ENCODE measurements around the gene ZCWPW2. TPM values are rescaled to one million over a fixed set of nuclear protein-coding genes. Genes with fewer than 3 reads are reported as not detected.

ZCWPW2 gene
- total and polyA plus RNA-seq, 4 donors = 0.15 to 0.23 (median 0.16) TPM

DNA sequence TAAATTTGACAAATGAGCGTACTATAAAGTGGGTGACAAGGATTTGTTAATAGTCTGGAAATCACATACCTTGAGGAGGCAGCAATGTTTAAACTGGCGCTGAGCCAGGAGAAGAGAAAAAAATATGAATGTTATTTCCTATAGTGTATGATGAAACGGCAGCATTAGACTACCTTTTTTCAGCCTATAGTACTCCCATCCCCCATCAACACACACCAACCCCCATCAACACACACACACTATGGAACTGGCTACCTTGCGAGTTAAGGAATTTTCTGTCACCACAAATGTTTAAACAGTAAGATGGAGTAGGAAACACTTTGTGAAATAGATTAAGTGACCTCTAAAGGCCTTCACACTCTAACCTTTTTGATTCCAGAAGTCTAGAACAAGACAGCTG, 46.8 kb upstream of the ZCWPW2 start:
- DNase-seq (ENCODE audit: low spot score) = no peak
- TF ChIP-seq, protein P1, sequence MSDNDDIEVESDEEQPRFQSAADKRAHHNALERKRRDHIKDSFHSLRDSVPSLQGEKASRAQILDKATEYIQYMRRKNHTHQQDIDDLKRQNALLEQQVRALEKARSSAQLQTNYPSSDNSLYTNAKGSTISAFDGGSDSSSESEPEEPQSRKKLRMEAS (IDR thresholded peaks at IDR 0.05) = no peak
- TF ChIP-seq SP1 (IDR thresholded peaks at IDR 0.05) (no peak), FOXA2 (IDR thresholded peaks at IDR 0.05) (no peak), HNF4G (IDR thresholded peaks at IDR 0.05) (no peak), RXRA (IDR thresholded peaks at IDR 0.05) (no peak), ATF3 (IDR thresholded peaks at IDR 0.05) (no peak), TAF1 (conservative IDR thresholded peaks at IDR 0.05) (no peak), JUND (IDR thresholded peaks at IDR 0.05) (no peak), NR2F2 (IDR thresholded peaks at IDR 0.05) (no peak), EGR1 (IDR thresholded peaks at IDR 0.05; ENCODE audit: low read depth in 2 of 2) (no peak), RAD21 (IDR thresholded peaks at IDR 0.05) (no peak), GABPA (IDR thresholded peaks at IDR 0.05 in 1 of 2, conservative IDR thresholded peaks at IDR 0.05 in 1 of 2) (no peak), FOXA1 (IDR thresholded peaks at IDR 0.05) (no peak), CTCF (IDR thresholded peaks at IDR 0.05; ENCODE audit: low read depth, low read length, missing input control) (no peak), YY1 (IDR thresholded peaks at IDR 0.05) (no peak), HNF4A (conservative IDR thresholded peaks at IDR 0.05) (no peak), REST (IDR thresholded peaks at IDR 0.05) (no peak)
- TF ChIP-seq, protein P2, sequence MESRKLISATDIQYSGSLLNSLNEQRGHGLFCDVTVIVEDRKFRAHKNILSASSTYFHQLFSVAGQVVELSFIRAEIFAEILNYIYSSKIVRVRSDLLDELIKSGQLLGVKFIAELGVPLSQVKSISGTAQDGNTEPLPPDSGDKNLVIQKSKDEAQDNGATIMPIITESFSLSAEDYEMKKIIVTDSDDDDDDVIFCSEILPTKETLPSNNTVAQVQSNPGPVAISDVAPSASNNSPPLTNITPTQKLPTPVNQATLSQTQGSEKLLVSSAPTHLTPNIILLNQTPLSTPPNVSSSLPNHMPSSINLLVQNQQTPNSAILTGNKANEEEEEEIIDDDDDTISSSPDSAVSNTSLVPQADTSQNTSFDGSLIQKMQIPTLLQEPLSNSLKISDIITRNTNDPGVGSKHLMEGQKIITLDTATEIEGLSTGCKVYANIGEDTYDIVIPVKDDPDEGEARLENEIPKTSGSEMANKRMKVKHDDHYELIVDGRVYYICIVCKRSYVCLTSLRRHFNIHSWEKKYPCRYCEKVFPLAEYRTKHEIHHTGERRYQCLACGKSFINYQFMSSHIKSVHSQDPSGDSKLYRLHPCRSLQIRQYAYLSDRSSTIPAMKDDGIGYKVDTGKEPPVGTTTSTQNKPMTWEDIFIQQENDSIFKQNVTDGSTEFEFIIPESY (IDR thresholded peaks at IDR 0.05) = no peak
- no peaks in the 10 kb centered on the region for H3K4me1 ChIP-seq (ENCODE audit: control insufficient read depth in 4 of 4, insufficient read depth in 4 of 4, low read length in 3 of 4)
- H3K9me3 ChIP-seq (ENCODE audit: control insufficient read depth in 4 of 4, low read length in 3 of 4) = no peaks in the 10 kb centered on the region
- no peak overlapping the region for H3K4me3 ChIP-seq (ENCODE audit: low read depth in 1 of 3, low read length in 3 of 3)
- H3K9ac ChIP-seq (ENCODE audit: low read depth in 1 of 2, low read length in 2 of 2) = no peak overlapping the region
- no peaks in the 10 kb centered on the region for H3K27me3 ChIP-seq (ENCODE audit: control insufficient read depth in 4 of 4, insufficient read depth in 4 of 4, low read length in 3 of 4)
- 91% methylated on average over 4 of the region's 4 CpGs for WGBS
- no peaks in the 10 kb centered on the region for H3K36me3 ChIP-seq (ENCODE audit: control insufficient read depth in 4 of 4, insufficient read depth in 3 of 4, low read depth in 1 of 4, low read length in 3 of 4)
- no peak overlapping the region for H3K27ac ChIP-seq (ENCODE audit: low read depth in 1 of 2, low read length in 2 of 2)
